GM18868 (cell line): ENCODE results near the gene GAL3ST1.
"Not testable (repeated sequence)": the region's sequence is repeated elsewhere in the genome, so short reads cannot be mapped to it uniquely, and the experiment has no call there.

Experiments
- ATAC-seq: cut with Tn5 transposase; IDR thresholded peaks from one replicate; pipeline ENCODE4 v1.9.1; 2021; ENCODE audit warnings: mild to moderate bottlenecking, moderate library complexity; ENCODE audit not compliant: unreplicated experiment

Gene GAL3ST1

GRCh38 chr22:30574095-30574981 is at the start of gene GAL3ST1:
Gene GAL3ST1, minus strand, starts transcription at chr22:30574665. Its CDS starts 17,273 bp downstream, at chr22:30557392.
- no peak for ATAC-seq

- not testable (repeated sequence) for ATAC-seq
Measured at GRCh38 chr22:30619909-30620308, 45.4 kb upstream of the GAL3ST1 start.

- no peak for ATAC-seq
Measured at GRCh38 chr22:30617819-30618218, 43.4 kb upstream of the GAL3ST1 start.

DNA sequence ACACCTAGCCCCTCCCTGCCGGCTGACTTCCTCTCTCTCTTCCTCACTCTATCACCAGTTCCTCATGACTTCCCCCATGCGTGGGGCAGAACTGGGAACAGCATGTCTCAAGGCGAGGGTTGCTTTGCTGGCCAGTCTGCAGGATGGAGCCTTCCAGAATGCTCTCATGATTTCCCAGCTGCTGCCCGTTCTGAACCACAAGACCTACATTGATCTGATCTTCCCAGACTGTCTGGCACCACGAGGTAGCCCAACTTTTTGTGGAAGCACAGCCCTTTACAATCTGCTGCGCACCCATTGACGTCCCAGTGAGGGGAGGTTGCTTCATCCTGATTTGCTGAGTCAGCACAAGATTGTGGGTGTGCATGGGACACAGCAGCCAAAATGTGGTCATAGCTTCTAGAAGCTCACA is 41.1 kb upstream of the GAL3ST1 start:
- ATAC-seq = no peak

DNA sequence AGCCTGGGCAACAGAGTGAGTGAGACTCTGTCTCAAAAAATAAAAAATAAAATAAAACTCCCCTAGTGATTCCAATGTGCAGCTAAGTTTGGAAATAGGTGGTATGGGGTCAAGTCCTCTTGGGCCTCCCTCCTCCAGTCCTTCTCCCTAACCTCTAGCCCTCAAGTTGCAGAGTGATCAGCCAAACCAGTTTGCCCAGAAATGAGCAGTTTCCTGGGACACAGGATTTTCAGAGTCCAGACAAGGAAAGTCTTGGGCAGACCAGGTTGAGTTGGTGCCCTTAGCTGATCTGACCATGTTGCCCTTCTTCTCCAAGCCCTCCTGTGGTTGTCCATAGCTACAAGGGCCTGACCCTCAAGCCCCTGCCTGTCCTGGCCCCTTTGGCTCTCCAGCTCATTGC is 40.4 kb upstream of the GAL3ST1 start:
- ATAC-seq = no peak

DNA sequence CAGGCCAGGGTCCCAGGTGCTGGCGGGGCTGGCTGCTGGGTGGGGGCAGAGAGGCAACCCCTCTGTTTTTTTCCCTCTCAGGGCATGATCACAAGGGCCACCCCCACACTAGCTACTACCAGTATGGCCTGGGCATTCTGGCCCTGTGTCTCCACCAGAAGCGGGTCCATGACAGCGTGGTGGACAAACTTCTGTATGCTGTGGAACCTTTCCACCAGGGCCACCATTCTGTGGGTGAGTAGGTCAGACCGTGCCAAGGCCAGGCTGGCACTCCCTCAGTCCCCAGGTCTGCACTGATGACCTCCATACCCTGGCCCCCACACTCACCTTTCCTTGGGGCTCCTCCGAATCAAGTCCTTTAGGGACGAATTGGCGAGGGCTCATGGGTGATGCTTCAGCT is 39.8 kb upstream of the GAL3ST1 start:
- ATAC-seq = no peak

GRCh38 chr22:30612789-30613188 is 38.3 kb upstream of the GAL3ST1 start:
- no peak for ATAC-seq

- no peak for ATAC-seq
Measured at GRCh38 chr22:30611197-30611596, 36.7 kb upstream of the GAL3ST1 start.

- ATAC-seq = no peak
Measured at GRCh38 chr22:30610299-30610698, 35.8 kb upstream of the GAL3ST1 start.

DNA sequence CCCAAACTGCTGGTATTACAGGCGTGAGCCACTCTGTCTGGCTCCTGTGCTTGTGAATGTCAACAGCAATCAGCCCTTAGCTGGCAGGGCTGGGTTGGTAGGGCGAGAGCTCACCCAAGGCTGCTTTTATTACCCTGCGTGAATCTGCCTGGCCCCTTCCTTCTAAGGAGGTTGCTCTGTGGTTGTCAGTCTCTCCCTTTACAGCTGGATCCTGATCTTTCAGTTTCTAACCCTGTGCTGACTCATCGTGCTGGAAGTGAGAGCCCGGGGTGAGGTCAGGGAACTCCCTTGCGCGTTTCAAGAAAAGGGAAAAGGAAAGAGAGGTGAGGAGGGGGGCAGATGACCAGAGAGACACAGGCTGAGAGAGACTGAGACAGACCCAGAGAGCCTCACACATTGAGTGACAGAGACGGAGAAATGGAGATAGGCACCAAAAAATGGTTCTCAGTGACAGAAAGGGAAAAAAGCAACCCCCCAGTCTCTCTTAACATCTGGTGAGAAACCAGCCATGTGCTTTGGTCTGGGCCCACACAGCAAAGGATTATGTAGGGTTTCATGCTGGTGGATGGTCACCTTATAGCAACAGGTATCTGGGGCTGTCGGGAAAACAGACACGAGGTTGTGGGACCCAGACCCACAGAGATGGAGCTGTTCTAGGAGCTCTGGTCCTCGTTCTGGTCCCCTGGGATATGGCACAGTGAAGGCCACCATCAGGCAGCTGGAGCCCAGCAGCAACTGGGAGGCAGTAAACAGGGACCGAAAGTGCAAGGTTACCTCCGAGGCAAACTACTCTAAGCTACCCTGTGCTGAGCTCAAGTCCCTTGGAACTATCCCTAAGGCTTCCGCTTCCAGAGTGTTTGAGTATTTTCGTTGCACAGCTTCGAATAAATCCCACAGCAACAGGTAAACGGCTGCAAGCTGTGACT is 35.1 kb upstream of the GAL3ST1 start:
- ATAC-seq = no peak

DNA sequence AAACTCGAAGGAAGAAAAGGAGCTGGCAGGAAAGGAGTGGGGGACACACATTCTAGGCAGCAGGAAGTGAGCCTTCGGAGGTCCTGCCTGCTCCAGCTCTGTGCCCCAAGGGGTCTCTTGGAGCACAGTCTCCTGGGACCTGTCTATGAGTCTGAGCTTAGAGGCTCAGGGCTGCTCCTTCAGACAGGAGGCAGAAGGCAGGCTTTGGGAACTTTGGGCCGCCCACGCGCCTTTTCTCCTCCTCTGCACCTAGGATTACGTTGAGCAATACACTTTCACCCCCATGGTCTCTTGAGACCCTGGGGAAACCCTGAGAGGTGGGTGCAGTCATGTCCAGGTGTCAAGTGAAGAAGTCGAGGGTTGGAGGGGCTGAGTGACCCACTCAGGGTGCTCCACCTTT is 33.5 kb upstream of the GAL3ST1 start:
- ATAC-seq = no peak

DNA sequence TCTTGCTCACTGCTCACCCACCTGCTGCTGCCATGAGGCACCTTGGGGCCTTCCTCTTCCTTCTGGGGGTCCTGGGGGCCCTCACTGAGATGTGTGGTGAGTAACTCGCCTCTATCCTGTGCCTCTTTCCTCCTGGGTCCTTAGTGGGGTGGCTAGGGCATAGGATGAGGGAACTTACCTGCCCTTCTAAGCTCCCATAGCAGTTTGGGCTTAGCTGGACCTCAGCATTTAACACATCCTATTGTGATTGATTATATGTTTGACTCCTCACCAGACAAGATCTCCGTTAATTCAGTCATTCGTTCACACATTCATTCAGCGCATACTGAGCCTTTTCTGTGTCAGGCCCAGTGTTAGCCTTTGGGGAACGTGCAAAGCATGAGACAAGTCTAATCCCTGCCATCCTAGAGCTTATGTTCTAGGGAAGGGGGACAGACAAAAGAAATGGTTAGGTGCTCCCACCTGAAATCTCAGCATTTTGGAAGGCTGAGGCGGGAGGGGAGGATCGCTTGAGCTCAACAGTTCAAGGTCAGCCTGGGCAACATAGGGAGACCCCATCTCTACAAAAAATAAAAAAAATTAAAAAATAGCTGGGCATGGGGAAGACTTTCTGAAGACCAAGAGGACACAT is 33.0 kb upstream of the GAL3ST1 start:
- no peak for ATAC-seq

- no peak for ATAC-seq
Measured at GRCh38 chr22:30606455-30607299, 32.2 kb upstream of the GAL3ST1 start, which contains the start of gene TCN2. Gene TCN2, plus strand, starts transcription at chr22:30607174. Its CDS starts 158 bp downstream, at chr22:30607332.

- no peak for ATAC-seq
Measured at GRCh38 chr22:30605449-30606110, 31.1 kb upstream of the GAL3ST1 start.

DNA sequence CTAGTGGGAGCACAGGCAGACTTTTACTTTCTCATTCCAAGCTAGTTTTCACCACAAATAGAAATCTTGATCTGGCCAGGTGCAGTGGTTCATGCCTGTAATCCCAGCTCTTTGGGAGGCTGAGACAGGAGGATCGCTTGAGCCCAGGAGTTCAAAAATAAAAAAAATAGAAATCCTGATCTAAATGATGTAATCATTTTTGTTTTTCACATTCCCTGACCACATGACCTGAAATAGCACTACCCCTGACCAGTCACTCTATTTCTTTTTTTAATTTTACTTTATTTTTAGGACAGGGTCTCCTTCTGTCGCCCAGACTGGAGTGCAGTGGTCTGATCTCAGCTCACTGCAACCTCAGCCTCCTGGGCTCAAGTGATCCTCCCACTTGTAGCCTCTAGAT is 30.3 kb upstream of the GAL3ST1 start:
- no peak for ATAC-seq

GRCh38 chr22:30603801-30604200 is 29.3 kb upstream of the GAL3ST1 start:
- ATAC-seq = no peak

- no peak for ATAC-seq
Measured at GRCh38 chr22:30602049-30602448, 27.6 kb upstream of the GAL3ST1 start.

DNA sequence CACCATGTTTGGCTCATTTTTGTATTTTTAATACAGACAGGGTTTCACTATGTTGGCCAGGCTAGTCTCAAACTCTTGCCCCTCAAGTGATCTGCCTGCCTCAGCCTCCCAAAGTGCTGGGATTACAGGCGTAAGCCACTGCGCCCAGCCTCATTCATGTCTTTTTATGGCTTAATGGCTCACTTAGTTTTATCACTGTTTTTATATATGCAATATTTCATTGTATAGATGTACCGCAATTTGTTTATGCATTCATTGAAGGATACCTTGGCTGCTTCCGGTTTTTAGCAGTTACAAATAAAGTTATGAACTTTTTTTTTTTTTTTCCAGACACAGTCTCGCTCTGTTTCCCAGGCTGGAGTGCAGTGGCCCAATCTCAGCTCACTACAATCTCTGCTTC is 27.0 kb upstream of the GAL3ST1 start:
- no peak for ATAC-seq

GRCh38 chr22:30600921-30601320 is 26.5 kb upstream of the GAL3ST1 start:
- ATAC-seq = no peak

- ATAC-seq = no peak
Measured at GRCh38 chr22:30598986-30599385, 24.5 kb upstream of the GAL3ST1 start.
